ENCODE results near the gene DNAJA3.

GRCh38 chr16:4385066-4385788, 40.4 kb upstream of the DNAJA3 start:
- TF ChIP-seq CTCF (IDR thresholded peaks at IDR 0.05) (no peak), ZFX (IDR thresholded peaks at IDR 0.05; ENCODE audit: borderline replicate concordance) (no peak)
